DMS114 treated with DMSO at 0.1 percent for 48 hours (cell line): ENCODE measurements around the gene VPS35L.
"Not testable (repeated sequence)": the region's sequence is repeated elsewhere in the genome, so short reads cannot be mapped to it uniquely, and the experiment has no call there.

ENCODE experiments used
- DNase-seq: peaks from one replicate; lab custom pipeline; 2025; ENCODE audit not compliant: unreplicated experiment; lab: John Stamatoyannopoulos, UW

VPS35L gene

DNA sequence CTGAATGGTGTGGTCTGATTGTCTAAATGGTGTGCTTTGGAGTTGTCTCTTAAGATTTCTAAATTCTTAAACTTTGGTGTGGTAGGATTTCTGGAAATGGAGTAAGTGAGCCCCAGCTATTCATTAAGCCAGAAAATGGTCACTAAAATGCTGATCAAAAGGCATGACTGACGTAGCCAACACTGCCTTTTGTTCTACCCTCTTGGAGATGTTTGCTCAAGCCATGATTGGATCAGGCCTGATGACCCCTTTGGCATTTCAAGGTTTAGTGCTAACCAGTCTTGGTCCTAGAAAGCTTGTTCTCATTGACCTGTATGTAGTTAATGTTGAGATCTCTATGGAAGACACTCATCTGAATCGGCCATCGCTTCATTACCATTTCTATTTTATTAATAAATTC is 94.5 kb downstream of the VPS35L start:
- no peak for DNase-seq

DNA sequence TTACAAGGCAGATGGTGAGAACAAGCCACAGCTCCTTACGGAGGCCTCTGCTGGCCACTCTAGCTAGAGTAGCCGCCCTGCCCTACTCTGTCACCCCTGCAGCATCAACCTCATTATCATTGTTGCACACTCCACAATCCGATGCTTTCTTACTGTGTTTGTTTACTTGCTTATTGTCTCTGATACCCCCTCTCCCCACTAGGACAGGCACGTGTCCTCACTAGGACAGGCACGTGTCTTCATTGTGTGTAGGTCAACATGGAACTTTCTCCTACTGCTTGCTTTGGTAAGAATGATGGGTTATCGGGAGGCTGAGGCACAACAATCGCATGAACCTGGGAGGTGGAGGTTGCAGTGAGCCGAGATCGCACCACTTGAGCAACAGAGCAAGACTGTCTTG is 98.6 kb downstream of the VPS35L start:
- DNase-seq: no peak

GRCh38 chr16:19655242-19655777 is 99.8 kb downstream of the VPS35L start:
- no peak for DNase-seq

DNA sequence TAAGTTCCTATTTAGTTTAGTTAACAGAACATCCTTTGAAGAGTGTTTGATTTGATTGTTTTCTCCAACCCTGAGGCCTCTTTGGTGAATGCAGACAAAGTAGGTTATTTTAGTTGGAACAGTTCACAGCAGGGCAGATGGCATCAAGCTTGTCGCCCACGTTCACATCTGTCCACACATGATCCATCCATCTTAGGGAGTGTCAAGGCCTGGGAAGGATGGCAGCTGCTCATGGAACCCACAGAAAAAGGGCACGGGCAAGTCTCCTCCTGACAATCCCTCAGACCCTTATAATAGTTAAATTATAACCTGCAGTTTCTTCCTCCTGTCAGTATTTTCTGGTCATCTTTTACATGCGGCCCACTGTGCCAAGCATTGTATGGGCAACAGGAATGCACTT is 102.3 kb downstream of the VPS35L start:
- no peak for DNase-seq

DNA sequence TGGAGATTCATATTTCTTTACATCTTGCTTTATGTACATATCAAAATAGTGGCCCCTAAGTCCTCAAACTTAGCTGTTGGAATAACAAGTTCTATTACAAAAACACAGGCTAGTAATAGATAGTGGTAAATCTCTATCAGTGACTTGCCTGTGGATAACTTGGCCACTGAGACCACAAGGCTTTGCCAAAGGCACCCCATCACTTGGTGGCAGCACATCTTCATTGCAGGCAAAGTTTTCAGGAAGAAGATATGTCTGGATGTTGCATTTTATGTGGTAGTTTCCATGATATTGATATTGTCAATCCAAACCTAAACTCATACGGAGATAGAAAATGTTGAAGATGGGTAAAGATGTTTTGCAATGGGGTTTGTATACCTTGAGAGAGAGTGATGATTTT is 104.1 kb downstream of the VPS35L start:
- DNase-seq: no peak

DNA sequence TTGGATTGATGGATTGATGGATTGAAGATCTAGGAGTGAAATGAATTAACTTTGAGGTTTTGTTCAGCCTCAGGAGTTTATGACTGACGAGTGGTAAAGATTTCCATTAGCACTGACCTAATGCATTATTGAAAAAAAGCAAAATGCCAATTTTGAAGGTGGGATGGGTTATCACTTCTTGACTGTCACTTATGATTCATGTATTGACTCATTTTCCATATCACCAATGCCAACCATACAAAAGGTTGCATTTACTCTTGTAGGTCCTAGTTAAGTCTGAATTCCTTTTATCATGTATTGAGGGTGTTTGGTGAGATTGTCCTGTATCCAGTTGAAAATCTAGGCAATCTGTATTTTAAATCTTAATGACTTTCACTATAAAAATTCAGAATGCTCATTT is 104.9 kb downstream of the VPS35L start:
- DNase-seq: no peak

DNA sequence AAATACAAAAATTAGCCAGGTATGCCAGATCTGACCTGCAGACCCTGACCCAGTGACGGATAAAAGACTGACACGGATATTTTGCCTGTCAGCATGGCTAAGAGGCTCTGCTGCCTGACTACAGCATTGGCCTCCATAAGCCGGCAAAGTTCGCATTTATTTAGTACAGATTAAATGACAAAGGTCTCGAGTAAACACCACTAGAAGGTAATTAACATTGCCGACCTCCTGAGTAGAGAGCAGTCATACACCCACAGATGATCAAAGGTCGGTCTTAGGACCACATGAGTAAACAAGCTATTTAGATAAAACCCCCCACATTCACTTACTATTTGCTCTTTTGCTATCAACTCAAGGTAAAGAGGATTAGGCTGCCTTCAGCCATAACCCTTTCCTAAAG is 106.8 kb downstream of the VPS35L start:
- no peak for DNase-seq

- no peak for DNase-seq
Observed at GRCh38 chr16:19664166-19664565, 108.7 kb downstream of the VPS35L start.

DNA sequence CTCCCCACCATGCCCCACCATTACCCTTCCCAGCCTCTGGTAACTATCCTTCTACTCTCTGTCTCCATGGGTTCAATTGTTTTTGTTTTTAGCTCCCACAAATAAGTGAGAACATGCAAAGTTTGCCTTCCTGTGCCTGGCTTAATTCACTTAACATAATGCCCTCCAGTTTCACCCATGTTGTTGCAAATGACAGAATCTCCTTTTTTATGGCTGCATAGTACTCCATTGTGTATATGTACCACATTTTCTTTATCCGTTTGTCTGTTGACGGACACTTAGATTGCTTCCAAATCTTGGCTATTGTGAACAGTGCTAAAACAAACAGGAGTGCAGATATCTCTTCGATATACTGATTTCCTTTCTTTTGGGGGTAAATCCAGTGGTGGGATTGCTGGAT is 109.8 kb downstream of the VPS35L start:
- not testable (repeated sequence) for DNase-seq

- no peak for DNase-seq
Observed at GRCh38 chr16:19666477-19666876, 111.0 kb downstream of the VPS35L start.

DNA sequence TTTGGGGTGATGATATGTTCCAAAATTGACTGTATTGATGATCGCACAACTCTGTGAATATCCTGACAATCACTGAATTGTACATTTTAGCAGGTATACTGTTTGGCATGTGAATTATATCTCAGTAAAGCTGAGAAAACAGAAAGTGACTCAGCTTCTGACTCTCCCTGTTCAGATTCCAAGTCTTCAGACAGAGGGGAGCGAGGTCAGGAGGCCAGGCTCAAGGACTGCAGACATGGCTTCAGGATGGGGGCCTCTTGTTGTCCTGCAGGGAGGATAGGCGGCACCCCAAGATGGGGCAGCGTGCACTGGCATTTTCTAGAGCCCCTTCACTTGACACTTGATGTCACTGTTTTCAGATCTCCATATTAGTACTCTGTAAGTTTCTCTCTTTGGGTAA is 116.9 kb downstream of the VPS35L start:
- DNase-seq: no peak

DNA sequence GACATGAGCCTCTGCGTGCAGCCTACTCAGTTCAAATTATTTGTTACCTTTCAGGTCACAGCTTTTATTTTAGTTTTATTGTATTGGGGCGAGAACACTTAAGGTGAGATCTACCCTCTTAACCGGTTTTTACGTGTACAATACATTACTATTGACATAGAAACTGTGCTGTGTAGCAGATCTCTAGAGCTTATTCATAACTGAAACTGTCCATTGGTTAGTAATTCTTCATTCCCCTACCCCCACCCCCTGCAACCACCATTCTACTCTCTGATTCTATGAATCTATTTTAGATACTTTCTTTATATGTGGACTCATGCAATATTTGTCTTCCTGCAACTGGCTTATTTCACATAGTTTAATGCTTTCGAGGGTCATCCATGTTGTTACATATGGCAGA is 119.0 kb downstream of the VPS35L start:
- no peak for DNase-seq

DNA sequence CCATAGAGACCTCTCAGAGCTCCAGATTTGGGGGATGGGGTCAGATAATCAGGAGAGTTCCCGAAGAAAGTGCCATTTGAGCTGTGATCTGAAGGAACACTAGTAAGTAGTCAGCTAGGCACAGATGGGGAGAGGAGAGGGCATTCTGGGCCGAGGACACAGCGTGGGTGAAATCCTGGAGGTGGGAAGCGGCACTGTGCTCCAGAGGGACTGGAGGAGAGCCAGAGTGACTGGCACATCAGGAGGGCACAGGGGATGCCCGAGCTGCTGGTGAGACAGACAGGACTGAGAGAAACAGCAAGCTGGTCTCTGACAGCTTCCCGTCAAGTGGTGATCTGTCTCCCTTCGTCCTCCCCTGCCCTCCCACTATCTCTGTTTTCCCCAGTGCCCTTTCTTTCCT is 121.9 kb downstream of the VPS35L start:
- no peak for DNase-seq

- no peak for DNase-seq
Observed at GRCh38 chr16:19678804-19679203, 123.3 kb downstream of the VPS35L start.

DNA sequence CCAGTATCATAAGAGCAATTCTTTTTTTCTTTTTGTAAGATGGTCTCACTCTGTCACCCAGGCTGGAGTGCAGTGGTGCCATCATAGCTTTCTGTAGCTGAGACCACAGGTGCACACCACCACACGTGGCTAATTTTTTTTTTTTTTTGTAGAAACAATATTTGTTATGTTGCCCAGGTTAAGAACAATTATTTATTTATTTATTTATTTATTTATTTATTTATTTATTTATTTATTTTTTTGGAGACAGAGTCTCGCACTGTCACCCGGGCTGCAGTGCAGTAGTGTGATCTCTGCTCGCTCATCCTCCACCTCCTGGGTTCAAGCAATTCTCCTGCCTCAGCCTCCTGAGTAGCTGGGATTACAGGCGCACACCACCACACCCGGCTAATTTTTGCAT is 123.8 kb downstream of the VPS35L start:
- DNase-seq: not testable (repeated sequence)

GRCh38 chr16:19680881-19681340 is 125.4 kb downstream of the VPS35L start:
- DNase-seq: no peak

DNA sequence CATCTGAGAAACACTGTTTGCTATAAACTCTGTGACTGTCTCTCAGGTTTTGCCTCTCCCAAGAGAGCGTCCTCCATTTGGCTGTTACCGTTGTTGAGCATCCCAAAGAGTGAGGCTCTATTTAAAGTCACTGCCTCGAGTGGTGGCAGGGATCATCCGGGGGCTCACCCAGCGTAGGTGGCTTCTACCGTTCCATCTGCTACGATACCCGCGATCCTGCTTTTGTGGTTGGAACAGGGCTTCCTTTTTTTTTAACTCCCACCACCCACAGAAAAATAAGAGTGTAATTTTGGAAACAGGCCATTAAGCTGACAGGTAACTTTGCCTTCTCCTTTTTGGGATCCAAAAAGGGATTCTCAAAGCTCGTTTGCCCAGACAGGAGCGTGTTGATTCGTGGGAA is 126.1 kb downstream of the VPS35L start:
- DNase-seq: no peak

GRCh38 chr16:19683453-19684236 is 128.1 kb downstream of the VPS35L start:
- DNase-seq: no peak

DNA sequence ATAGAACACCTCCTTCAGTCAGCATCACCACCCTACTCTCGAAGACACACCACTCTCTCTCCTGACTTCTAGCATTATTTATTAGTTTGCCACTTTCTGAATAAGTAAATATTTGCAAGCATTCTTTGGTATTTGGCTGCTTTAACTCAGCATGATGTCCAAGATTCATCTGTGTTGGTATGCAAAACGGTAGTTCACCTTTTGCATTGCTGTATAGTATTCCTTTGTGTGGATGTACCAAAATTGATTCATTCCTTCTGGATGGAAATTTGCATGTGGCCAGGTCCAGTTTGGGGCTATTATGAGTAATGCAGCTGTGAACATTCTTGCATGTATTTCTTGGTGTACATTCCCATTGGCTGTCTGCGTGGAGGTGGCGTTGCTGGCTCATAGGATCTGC is 129.7 kb downstream of the VPS35L start:
- no peak for DNase-seq

- no peak for DNase-seq
Observed at GRCh38 chr16:19687279-19687678, 131.8 kb downstream of the VPS35L start.

GRCh38 chr16:19688396-19689024 is 133.0 kb downstream of the VPS35L start:
- no peak for DNase-seq

DNA sequence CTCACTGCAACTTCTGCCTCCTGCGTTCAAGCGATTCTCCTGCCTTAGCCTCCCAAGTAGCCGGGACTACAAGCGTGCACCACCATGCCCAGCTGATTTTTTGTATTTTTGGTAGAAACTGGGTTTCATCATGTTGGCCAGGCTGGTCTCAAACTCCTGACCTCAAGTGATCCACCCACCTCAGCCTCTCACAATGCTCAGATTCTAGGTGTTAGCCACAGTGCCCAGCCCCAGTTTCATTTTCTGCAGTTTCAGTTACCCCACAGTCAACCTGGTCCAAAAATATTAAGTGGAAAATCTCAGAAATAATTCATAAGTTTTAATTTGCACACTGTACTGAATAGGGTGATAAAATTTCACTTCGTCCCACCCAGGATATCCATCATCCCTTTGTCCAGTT is 133.8 kb downstream of the VPS35L start:
- DNase-seq: no peak
